Keratinocyte (primary cell): ENCODE measurements around the gene GADD45B.

Source experiments
- EZH2 ChIP-seq: IDR thresholded peaks from one replicate; pipeline ENCODE4 v1.6.1; 2012; ENCODE audit warnings: inconsistent platforms, mild to moderate bottlenecking, low read length, moderate library complexity
- TF ChIP-seq, protein P1 (sequence below), 3 experiments: IDR thresholded peaks in 1 of 3; conservative IDR thresholded peaks in 1 of 3; optimal IDR thresholded peaks in 1 of 3; 2 replicates in 2 of 3; 3 replicates in 1 of 3; pipeline versions ENCODE3 to v1.5.1; 2011; ENCODE audit warnings: low read length in 3 of 3, mild to moderate bottlenecking in 3 of 3, moderate library complexity in 2 of 3, control low read depth in 1 of 3, inconsistent platforms in 1 of 3; ENCODE audit not compliant: insufficient read depth in 2 of 3; ENCODE audit errors: extremely low read depth in 1 of 3

DNA sequence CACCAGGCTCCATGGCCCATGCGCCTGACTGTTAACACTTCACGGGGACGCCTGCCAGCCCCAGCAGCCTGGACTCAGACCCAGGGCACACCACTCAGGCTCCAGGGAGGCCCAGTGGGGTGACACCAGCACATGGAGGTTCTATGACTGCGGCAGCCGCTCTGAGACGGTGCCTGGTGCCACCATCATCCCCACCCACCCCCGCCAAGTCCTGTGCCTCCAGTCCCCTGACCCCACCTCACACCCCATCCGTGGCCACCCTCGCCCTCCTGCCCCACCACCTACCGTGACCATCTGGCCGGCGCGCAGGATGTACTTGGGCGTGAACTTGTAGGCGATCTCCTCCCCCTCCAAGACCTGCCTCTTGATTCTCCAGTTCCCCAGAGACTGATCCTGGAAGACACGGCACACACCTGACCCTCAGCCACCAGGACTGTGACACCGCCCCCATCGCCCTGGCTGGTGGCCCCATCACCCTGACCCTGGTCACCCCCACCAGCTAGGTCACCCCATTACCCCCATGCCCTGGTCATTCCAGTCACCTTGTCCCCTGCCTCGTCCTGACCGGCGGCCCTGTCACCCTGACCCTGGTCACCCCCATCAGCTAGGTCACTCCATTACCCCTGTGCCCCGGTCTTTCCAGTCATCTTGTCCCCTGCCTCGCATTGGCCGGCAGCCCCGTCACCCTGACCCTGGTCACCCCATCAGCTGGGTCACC lies 43.6 kb upstream of the GADD45B start:
- TF ChIP-seq, protein P1, sequence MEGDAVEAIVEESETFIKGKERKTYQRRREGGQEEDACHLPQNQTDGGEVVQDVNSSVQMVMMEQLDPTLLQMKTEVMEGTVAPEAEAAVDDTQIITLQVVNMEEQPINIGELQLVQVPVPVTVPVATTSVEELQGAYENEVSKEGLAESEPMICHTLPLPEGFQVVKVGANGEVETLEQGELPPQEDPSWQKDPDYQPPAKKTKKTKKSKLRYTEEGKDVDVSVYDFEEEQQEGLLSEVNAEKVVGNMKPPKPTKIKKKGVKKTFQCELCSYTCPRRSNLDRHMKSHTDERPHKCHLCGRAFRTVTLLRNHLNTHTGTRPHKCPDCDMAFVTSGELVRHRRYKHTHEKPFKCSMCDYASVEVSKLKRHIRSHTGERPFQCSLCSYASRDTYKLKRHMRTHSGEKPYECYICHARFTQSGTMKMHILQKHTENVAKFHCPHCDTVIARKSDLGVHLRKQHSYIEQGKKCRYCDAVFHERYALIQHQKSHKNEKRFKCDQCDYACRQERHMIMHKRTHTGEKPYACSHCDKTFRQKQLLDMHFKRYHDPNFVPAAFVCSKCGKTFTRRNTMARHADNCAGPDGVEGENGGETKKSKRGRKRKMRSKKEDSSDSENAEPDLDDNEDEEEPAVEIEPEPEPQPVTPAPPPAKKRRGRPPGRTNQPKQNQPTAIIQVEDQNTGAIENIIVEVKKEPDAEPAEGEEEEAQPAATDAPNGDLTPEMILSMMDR (optimal IDR thresholded peaks at IDR 0.05 in 1 of 3, IDR thresholded peaks at IDR 0.05 in 1 of 3, conservative IDR thresholded peaks at IDR 0.05 in 1 of 3; ENCODE audit: extremely low read depth in 1 of 3, insufficient read depth in 2 of 3, low read length in 3 of 3), result no peak
- TF ChIP-seq EZH2, result no peak
